T-cell (primary cell): ENCODE data around the gene FOXJ1. TPM values are rescaled to one million over a fixed set of nuclear protein-coding genes. Genes with fewer than 3 reads are reported as not detected.

Source experiments
- ATAC-seq, 4 experiments: fragments of 200-7000 bp in 3 of 4; fragments of 150-1000 bp in 1 of 4; cut with Tn5 transposase; replicated peaks in 1 of 4; 1 replicate in 3 of 4; 2 replicates in 1 of 4; pipeline ENCODE4 v1.10.0; 2021; ENCODE audit warnings: moderate library complexity in 3 of 4, mild to moderate bottlenecking in 2 of 4, moderate number of reproducible peaks in 1 of 4
- CTCF ChIA-PET, 2 donors: fragments of 300-600 bp; sonication (Branson Sonifier 250); formaldehyde crosslinking; loops; one replicate each; lab custom pipeline; 2022; ENCODE audit warnings: antibody characterized with exemption in 2 of 2; lab: Charles Lee
- POLR2A ChIA-PET, 2 donors: fragments of 300-600 bp; sonication (Branson Sonifier 250); formaldehyde crosslinking; loops; one replicate each; lab custom pipeline; 2022; ENCODE audit warnings: antibody characterized with exemption in 2 of 2; lab: Charles Lee
- DNase-seq, 35 experiments: peaks; one replicate each; pipeline versions ENCODE4 v3.0.0 to v3.0.0-alpha.2; 2013 to 2023
- H3K27ac ChIP-seq: one replicate; pipeline ENCODE4 v1.5.1; 2013; ENCODE audit warnings: low read length
- H3K27me3 ChIP-seq, 2 experiments: replicated peaks in 1 of 2; 1 replicate in 1 of 2; 2 replicates in 1 of 2; pipeline versions ENCODE4 v1.6.1 to v1.7.0; 2013; ENCODE audit warnings: low read length in 1 of 2, mixed read lengths in 1 of 2; ENCODE audit not compliant: control insufficient read depth in 2 of 2, insufficient read depth in 2 of 2; ENCODE audit errors: extremely low read depth in 1 of 2
- H3K36me3 ChIP-seq, 2 donors: 1 replicate in 1 of 2; 2 replicates in 1 of 2; pipeline versions ENCODE4 v1.6.1 to v1.7.0; 2013; ENCODE audit warnings: low read length in 1 of 2; ENCODE audit not compliant: control insufficient read depth in 2 of 2, insufficient read depth in 1 of 2; ENCODE audit errors: extremely low read depth in 1 of 2
- H3K4me1 ChIP-seq, 2 experiments: 1 replicate in 1 of 2; 2 replicates in 1 of 2; pipeline versions ENCODE4 v1.6.1 to v1.7.0; 2013; ENCODE audit warnings: low read length in 2 of 2, mixed read lengths in 1 of 2; ENCODE audit not compliant: insufficient read depth in 2 of 2, control insufficient read depth in 1 of 2; ENCODE audit errors: extremely low read depth in 1 of 2
- H3K4me3 ChIP-seq, 2 donors: 1 replicate in 1 of 2; 2 replicates in 1 of 2; pipeline versions ENCODE4 v1.5.1 to v1.7.0; 2013; ENCODE audit warnings: mild to moderate bottlenecking in 2 of 2, low read length in 1 of 2, moderate library complexity in 1 of 2; ENCODE audit not compliant: control insufficient read depth in 1 of 2; ENCODE audit errors: extremely low read depth in 1 of 2
- H3K9me3 ChIP-seq: 2 replicates; pipeline ENCODE4 v1.7.0; 2013
- H3K27ac Mint-ChIP-seq, 2 donors: one replicate each; pipeline ENCODE4 v1.8.0; 2020 to 2021; ENCODE audit warnings: mild to moderate bottlenecking in 2 of 2, mixed read lengths in 2 of 2
- H3K27me3 Mint-ChIP-seq, 2 donors: one replicate each; pipeline ENCODE4 v1.8.0; 2021 to 2022; ENCODE audit warnings: mixed read lengths in 2 of 2
- H3K36me3 Mint-ChIP-seq: one replicate; pipeline ENCODE4 v1.8.0; 2021; ENCODE audit warnings: mixed read lengths
- H3K4me1 Mint-ChIP-seq, 3 donors: one replicate each; pipeline ENCODE4 v1.8.0; 2020 to 2022; ENCODE audit warnings: mixed read lengths in 3 of 3, mild to moderate bottlenecking in 1 of 3
- H3K4me3 Mint-ChIP-seq, 3 donors: one replicate each; pipeline ENCODE4 v1.8.0; 2020 to 2022; ENCODE audit warnings: mild to moderate bottlenecking in 3 of 3, mixed read lengths in 3 of 3, moderate library complexity in 3 of 3
- H3K9me3 Mint-ChIP-seq, 3 donors: one replicate each; pipeline ENCODE4 v1.8.0; 2020 to 2022; ENCODE audit warnings: mixed read lengths in 3 of 3
- WGBS: methylation state at CpG from one replicate; pipeline ENCODE4 v1.1.5; 2013; ENCODE audit warnings: missing lambda C conversion rate; ENCODE audit not compliant: insufficient coverage; 5-methylcytosine and 5-hydroxymethylcytosine counted together
- total RNA-seq, 35 experiments: library from RNA in 6 of 35; stranded (reverse) in 6 of 35; fragments of 120-200 nt in 1 of 35; gene quantifications; one replicate each; pipeline versions ENCODE4 v1.2.1 to v1.2.4 and lab custom pipeline; 2013 to 2026

FOXJ1 gene
- total RNA-seq, 5 donors from 2014 or later (not counting 1 experiment from before 2014, with no cell fraction given) = 0.99 to 3.0 (median 1.7) TPM

DNA sequence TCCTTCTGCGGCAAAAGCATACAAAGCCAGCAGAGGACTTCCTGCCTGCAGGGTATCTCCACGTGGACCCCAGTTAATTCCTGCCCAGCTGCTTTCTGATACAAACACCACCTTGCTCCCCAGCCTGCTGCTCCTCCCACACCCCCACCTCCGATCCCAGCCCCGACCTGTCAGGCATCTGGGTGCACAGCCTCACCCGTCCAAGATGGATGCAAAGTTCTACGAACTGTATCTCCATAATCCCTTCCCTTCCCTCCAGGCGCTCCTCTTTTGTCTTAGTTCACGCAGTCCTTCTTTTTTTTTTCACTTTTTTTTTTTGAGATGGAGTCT is 15.6 kb upstream of the FOXJ1 start:
- H3K27me3 Mint-ChIP-seq = no peaks in the 10 kb centered on the region
- no peak overlapping the region for H3K4me3 Mint-ChIP-seq
- 89% methylated on average over 5 of the region's 8 CpGs for WGBS
- H3K4me1 ChIP-seq = peaks cover 25 to 37% of the 10 kb centered on the region in 2 experiments
- no peaks in the 10 kb centered on the region for H3K9me3 ChIP-seq
- H3K9me3 Mint-ChIP-seq = no peaks in the 10 kb centered on the region
- H3K27ac Mint-ChIP-seq = peak overlapping the region in 1 of 2 donors; percentile 67
- CTCF ChIA-PET = interaction anchor here in 1 of 2 donors (0.7 kb wide), 1 partner anchor 780 kb away, joined by 4 read pairs; no protein-coding TSS in a partner anchor
- no peaks in the 10 kb centered on the region for H3K27me3 ChIP-seq
- ATAC-seq = no peak
- POLR2A ChIA-PET = interaction anchor here in 1 of 2 donors (0.6 kb wide), 1 partner anchor 27 kb away, joined by 4 read pairs; no protein-coding TSS in a partner anchor
- peaks cover 30 to 45% (median 41%) of the 10 kb centered on the region in 3 donors for H3K4me1 Mint-ChIP-seq
- H3K36me3 Mint-ChIP-seq = peaks cover 73% of the 10 kb centered on the region
- H3K4me3 ChIP-seq = no peak overlapping the region
- peaks cover 9 to 45% of the 10 kb centered on the region in 2 donors for H3K36me3 ChIP-seq
- H3K27ac ChIP-seq = no peak overlapping the region
- no peak for DNase-seq

DNA sequence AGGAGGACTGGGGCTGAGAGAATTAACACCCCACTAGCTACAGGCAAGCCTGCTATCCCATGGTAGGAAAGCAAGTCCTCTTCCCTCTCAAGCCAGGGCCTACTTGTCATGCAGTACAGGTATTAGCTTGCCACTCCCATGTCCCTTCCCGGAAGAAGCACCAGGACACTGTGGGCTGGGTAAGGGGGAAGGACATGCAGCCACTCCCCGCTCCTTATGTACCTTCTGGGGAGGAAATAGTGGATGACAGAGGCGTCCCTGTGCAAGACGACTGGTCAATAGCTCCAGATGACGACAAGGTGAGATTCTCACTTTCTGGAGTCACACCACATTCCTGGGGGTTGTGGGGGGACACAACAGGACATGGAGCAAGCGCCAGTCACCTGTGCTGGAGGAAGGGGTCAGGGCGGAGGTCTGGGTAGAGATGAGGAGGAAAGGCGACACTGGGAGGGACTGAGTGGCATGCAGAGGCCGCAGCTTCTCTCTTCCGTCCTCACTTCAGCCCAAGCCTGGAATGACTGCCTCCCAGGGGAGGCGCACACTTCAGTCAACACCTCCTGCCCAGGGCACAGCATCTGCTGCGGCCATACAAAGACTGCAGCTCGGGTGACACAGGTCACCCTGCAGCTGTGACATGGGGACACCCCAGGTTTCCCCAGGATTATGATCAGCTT is 15.1 kb upstream of the FOXJ1 start:
- peak overlapping the region; percentile 67 to 73 for H3K27ac Mint-ChIP-seq
- DNase-seq (no peak), ATAC-seq (no peak)
- peaks cover 35 to 50% (median 46%) of the 10 kb centered on the region in 3 donors for H3K4me1 Mint-ChIP-seq
- POLR2A ChIA-PET = interaction anchor here in 1 of 2 donors (0.6 kb wide), 1 partner anchor 27 kb away, joined by 4 read pairs; no protein-coding TSS in a partner anchor
- H3K27me3 Mint-ChIP-seq = no peaks in the 10 kb centered on the region
- peaks cover 72% of the 10 kb centered on the region for H3K36me3 Mint-ChIP-seq
- no peak overlapping the region for H3K4me3 Mint-ChIP-seq
- H3K9me3 ChIP-seq = no peaks in the 10 kb centered on the region
- H3K9me3 Mint-ChIP-seq = no peaks in the 10 kb centered on the region
- peaks cover 28 to 42% of the 10 kb centered on the region in 2 experiments for H3K4me1 ChIP-seq
- H3K36me3 ChIP-seq = peaks cover 9 to 48% of the 10 kb centered on the region in 2 donors
- WGBS = 85% methylated on average over 6 of the region's 13 CpGs
- H3K27ac ChIP-seq = no peak overlapping the region
- no peak overlapping the region for H3K4me3 ChIP-seq
- H3K27me3 ChIP-seq = no peaks in the 10 kb centered on the region
- CTCF ChIA-PET = no interaction called here

DNA sequence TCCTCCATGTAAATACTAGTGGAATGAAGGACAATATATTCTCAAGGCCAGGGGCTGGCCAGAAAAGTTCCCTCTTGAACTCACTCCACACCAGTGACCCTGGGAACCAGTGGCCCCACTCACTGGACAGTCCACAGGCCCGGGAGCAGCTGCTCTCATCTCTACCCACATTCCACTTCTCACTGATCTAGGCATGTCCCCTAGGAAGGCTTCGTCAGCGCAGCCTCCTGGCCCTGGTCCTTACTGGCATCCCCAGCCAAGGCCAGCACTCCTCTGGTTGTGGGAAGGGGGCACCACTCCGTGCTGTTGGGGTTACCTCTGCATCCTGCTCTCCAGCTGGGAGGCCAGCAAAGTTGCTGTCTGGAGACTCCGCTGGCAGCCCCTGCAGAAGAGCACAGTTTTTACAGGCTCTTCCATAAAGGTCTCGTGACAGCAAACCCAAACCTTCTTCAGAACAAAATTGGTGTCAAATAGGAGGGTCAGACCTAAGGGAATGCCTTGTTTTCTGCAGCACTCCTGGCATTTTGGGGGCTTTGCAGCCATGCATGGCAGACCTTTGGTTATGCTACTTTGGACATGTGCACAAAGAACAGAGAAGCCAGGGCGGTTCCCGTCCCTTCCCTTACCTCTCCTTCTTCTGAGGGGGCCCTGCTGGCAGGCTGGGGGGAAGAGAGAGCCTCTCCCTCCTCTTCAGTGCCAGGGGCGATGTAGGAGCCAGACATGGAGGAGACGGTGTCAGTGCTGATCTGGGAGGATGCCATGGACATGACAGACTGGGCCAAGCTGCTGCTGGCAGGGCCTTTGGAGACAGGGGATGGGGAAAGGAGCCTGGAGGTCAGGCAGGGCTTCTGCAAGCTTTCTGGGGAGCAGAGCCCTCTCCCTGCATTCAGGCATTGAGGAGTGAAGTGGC is 14.1 kb upstream of the FOXJ1 start:
- 90% methylated on average over 7 of the region's 10 CpGs for WGBS
- Histone ChIP-seq H3K27ac (no peak overlapping the region), H3K27me3 (no peaks in the 10 kb centered on the region), H3K4me1 (peaks cover 28 to 48% of the 10 kb centered on the region in 2 experiments), H3K4me3 (no peak overlapping the region), H3K9me3 (no peaks in the 10 kb centered on the region), H3K36me3 (peaks cover 9 to 49% of the 10 kb centered on the region in 2 donors)
- H3K27ac Mint-ChIP-seq = peak overlapping the region; percentile 96 to 99
- H3K4me3 Mint-ChIP-seq = no peak overlapping the region
- CTCF ChIA-PET = interaction anchor here in 1 of 2 donors (0.6 kb wide), 1 partner anchor 8 kb away, joined by 5 read pairs; no protein-coding TSS in a partner anchor
- H3K4me1 Mint-ChIP-seq = peaks cover 43 to 58% (median 52%) of the 10 kb centered on the region in 3 donors
- H3K27me3 Mint-ChIP-seq = no peaks in the 10 kb centered on the region
- ATAC-seq (no peak), DNase-seq (no peak)
- peaks cover 78% of the 10 kb centered on the region for H3K36me3 Mint-ChIP-seq
- POLR2A ChIA-PET = no interaction called here
- H3K9me3 Mint-ChIP-seq = no peaks in the 10 kb centered on the region

DNA sequence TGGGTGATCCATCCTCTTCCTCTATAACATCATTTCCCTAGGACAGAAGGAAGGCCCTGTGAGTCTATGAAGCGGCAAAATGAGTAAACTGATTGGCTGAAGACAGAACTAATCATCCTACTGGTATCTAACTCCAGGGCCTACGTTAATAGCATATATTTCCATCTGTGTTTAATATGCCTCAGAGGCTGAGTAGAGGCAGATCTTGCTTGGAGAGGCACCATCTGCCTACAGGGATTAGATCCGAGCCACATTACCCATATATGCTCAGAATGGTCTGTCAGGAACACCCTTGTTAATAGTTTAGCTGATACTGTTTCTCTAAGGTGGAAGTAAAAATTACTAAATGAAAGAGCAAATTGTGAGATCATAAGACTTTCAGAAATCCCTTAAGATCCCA is 13.2 kb upstream of the FOXJ1 start:
- Histone ChIP-seq H3K36me3 (peaks cover 9 to 47% of the 10 kb centered on the region in 2 donors), H3K27me3 (no peaks in the 10 kb centered on the region), H3K9me3 (no peaks in the 10 kb centered on the region), H3K27ac (no peak overlapping the region), H3K4me3 (no peak overlapping the region), H3K4me1 (peaks cover 28 to 48% of the 10 kb centered on the region in 2 experiments)
- ATAC-seq (no peak), DNase-seq (no peak)
- Mint-ChIP-seq H3K27ac (peak overlapping the region; percentile 96 to 99), H3K4me3 (peak overlapping the region in 2 of 3 donors; percentile 14 to 75), H3K36me3 (peaks cover 75% of the 10 kb centered on the region), H3K4me1 (peaks cover 43 to 58% (median 54%) of the 10 kb centered on the region in 3 donors), H3K27me3 (no peaks in the 10 kb centered on the region), H3K9me3 (no peaks in the 10 kb centered on the region)
- 100% methylated on average over 1 of the region's 3 CpGs for WGBS
- ChIA-PET POLR2A (no interaction called here), CTCF (interaction anchor here in 1 of 2 donors (0.6 kb wide), 1 partner anchor 796 kb away, joined by 3 read pairs; no protein-coding TSS in a partner anchor)

DNA sequence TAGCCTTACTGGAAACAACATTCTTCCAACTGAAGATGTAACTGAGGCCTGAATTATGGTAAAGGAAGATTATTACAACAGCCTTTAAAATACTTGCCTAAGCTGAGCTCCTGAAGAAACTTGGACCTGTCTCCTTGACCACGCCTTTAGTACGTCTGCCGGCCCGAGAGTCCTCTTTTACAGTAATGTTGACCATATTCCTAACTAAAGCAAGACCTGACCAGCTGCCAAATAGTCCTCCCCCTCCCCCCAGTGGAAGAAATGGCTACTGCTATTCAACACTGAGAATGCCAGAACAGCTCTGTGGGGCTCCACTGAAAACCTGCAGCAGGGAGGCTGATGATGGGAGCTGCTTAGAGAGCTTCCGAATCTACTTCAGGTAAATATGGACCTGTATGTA is 12.6 kb upstream of the FOXJ1 start:
- Histone ChIP-seq H3K27me3 (no peaks in the 10 kb centered on the region), H3K27ac (no peak overlapping the region), H3K4me3 (no peak overlapping the region), H3K36me3 (peaks cover 9 to 40% of the 10 kb centered on the region in 2 donors), H3K9me3 (no peaks in the 10 kb centered on the region), H3K4me1 (peaks cover 28 to 48% of the 10 kb centered on the region in 2 experiments)
- CTCF ChIA-PET = no interaction called here
- Mint-ChIP-seq H3K4me1 (peaks cover 49 to 62% (median 58%) of the 10 kb centered on the region in 3 donors), H3K4me3 (peak overlapping the region in 2 of 3 donors; percentile 14 to 75), H3K36me3 (peaks cover 73% of the 10 kb centered on the region), H3K9me3 (no peaks in the 10 kb centered on the region), H3K27me3 (no peaks in the 10 kb centered on the region), H3K27ac (peak overlapping the region; percentile 96 to 99)
- POLR2A ChIA-PET = interaction anchor here in 1 of 2 donors (0.6 kb wide), 1 partner anchor 117 kb away, joined by 3 read pairs; no protein-coding TSS in a partner anchor
- no peak for DNase-seq
- ATAC-seq = no peak
- WGBS = 100% methylated on average over 3 of the region's 5 CpGs

DNA sequence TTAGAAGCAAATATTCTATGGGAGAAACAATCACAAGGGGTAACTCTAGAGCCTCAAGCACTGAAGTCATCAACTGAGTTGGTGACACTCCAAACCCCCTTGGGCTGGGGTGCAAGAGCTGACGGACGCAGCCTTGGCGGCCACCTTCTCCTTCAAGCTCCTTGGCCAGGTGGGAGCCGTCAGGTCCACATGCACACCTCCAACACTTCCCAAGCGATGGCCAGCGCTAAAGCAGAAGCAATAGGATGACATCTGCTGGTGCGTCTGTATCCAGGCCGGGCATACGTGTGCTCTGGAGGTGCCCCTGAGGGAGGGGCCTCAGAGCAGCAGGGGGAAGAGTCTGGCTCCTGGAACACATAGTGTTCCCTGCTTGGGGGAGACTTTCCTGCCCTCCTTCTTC is 12.2 kb upstream of the FOXJ1 start:
- Mint-ChIP-seq H3K9me3 (no peaks in the 10 kb centered on the region), H3K27me3 (no peaks in the 10 kb centered on the region), H3K4me3 (peak overlapping the region in 2 of 3 donors; percentile 75 to 77), H3K36me3 (peaks cover 69% of the 10 kb centered on the region), H3K4me1 (peaks cover 49 to 67% (median 58%) of the 10 kb centered on the region in 3 donors), H3K27ac (peak overlapping the region; percentile 96 to 99)
- no peak for DNase-seq
- H3K4me3 ChIP-seq = no peak overlapping the region
- peaks cover 9 to 36% of the 10 kb centered on the region in 2 donors for H3K36me3 ChIP-seq
- no peak for ATAC-seq
- H3K4me1 ChIP-seq = peaks cover 28 to 48% of the 10 kb centered on the region in 2 experiments
- POLR2A ChIA-PET = no interaction called here
- 93% methylated on average over 7 of the region's 9 CpGs for WGBS
- H3K27me3 ChIP-seq = no peaks in the 10 kb centered on the region
- CTCF ChIA-PET = no interaction called here
- H3K27ac ChIP-seq = peak overlapping the region; percentile 67
- H3K9me3 ChIP-seq = no peaks in the 10 kb centered on the region
